NCI-H526 (cell line): Measurements from ENCODE around the gene FIZ1.
"Not testable (repeated sequence)": the region's sequence is repeated elsewhere in the genome, so short reads cannot be mapped to it uniquely, and the experiment has no call there.

Source experiments
- DNase-seq, 2 experiments: peaks; one replicate each; lab custom pipeline; 2025; lab: John Stamatoyannopoulos, UW

FIZ1 gene

GRCh38 chr19:55576746-55577145, 22.6 kb downstream of the FIZ1 start:
- DNase-seq: no peak

DNA sequence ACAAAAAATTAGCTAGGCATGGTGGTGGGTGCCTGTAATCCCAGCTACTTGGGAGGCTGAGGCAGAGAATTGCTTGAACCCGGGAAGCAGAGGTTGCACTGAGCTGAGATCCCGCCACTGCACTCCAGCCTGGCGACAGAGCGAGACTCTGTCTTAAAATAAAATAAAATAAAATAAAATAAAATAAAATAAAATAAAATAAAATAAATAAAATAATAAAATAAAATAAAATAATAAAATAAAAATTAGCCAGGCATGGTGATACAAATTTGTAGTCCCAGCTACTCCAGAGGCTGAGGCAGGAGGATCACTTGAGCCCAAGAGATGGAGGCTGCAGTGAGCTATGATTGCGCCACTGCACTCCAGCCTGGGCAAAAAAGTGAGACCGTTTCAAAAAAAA, 25.4 kb downstream of the FIZ1 start:
- not testable (repeated sequence) for DNase-seq

DNA sequence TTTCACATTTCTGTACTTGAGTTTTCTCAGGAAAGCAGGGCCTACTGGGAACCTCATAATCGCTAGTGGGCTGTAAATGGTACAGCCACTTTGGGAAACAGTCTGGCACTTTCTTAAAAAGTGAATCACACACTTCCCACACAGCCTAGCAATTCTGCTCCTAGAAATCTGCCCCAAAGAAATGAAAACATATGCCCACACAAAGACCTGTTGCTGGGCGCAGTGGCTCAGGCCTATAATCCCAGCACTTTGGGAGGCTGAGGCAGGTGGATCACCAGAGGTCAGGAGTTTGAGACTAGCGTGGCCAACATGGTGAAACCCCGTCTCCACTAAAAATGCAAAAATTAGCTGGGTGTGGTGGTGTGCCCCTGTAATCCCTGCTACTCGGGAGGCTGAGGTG, 29.8 kb downstream of the FIZ1 start:
- not testable (repeated sequence) for DNase-seq

DNA sequence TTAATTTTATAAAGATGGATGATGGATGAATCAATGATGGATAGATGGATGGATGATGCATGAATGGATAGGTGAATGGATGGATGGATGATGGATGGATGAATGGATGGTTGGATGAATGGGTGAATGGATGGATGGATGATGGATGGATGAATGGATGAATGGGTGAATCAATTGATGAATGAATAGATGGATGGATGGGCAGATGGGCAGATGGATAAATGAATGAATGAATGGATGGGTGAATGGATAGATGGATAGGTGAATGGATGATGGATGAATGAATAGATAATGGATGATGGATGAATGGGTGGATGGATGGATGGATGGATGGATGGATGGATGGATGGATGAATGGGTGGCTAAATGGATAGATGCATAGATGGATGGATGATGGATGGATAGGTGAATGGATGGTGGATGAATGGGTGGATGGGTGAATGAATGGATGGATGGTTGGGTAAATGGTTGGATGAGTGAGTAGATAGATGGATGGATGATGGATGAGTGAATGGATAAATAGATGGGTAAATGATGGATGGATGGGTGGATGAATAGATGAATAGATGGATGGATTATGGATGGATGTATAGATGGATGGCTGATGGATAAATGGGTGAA, 31.5 kb downstream of the FIZ1 start:
- DNase-seq: no peak

- DNase-seq: no peak
Measured at GRCh38 chr19:55566823-55567222, 32.5 kb downstream of the FIZ1 start.

DNA sequence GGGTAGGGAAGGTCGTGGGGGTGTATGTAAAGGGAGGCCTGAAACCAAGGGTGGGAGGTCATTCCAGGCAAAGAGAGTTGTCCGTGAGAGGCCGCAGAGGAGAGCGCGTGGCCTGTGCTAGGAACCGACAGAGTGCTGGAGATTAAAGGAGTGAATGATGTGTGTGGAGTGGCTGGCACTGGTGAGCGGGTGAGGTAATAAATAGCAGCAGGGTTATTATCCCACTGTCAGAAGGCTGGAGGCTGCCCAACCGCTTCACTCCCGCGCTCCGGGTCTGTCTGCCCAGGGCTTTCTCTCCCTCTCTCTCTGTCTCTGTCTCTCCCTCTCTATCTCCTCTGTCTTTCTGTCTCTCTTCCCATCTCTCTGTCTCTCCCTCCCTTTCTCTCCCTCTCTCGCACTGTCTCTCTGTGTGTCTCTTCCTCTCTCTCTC, 36.0 kb downstream of the FIZ1 start:
- DNase-seq: no peak

GRCh38 chr19:55559684-55560083, 39.6 kb downstream of the FIZ1 start:
- no peak for DNase-seq

DNA sequence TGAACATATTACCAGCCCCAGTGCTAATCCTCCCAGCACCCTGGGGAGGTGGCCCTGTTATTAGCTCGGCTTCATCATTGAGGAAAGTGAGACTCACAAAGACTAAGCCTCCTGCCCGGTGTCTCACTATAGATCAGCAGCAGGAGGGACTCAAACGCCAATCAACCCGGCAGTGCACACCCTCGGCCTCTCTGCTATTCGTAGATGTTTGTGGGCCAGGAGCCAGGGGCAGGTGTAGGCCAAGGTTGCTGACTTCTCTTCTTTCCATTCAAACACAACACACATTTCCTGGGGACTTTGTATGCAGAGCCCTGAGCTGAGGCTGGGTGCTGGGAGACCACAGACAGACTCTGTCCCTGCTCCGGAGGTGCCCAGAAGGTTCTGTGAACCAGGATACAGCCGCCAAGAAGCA, 44.6 kb downstream of the FIZ1 start:
- DNase-seq: no peak

GRCh38 chr19:55554302-55554701, 45.0 kb downstream of the FIZ1 start:
- no peak for DNase-seq

- no peak for DNase-seq
Measured at GRCh38 chr19:55553217-55554182, 45.8 kb downstream of the FIZ1 start.

DNA sequence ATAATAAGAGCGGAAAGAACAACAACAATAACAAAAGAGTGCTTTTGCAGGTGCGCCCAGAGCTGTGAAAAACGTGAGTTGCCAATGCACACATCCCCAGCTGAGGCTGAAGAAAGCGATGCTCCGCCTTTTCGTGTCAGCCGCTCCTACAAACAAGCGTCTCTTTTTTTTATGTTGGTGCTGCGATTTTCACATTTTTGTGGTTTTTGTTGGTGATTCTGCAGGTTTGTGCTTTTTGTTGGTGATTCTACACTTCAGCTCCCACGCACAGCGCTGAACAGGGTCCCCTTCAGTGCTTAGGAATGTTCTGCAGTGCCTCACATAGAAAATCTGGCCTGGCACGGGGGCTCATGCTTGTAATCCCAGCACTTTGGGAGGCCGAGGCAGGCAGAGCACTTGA, 46.7 kb downstream of the FIZ1 start:
- no peak for DNase-seq

DNA sequence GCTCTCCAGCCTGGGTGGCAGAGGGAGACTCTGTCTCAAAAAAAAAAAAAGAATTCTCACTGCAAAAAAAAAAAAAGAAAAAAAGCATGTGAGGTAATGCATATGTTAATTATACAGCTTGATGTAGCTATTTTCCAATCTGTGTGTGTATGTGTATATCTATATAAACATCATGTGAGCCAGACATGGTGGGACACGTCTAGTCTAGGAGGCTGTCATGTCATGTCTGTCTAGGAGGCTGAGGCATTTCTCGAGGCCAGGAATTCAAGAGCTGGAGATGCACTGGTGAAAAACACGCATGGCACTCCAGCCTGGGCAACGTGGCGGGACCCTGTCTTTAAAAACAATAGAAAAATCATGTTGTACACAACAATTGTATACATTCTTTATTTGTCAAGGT, 47.1 kb downstream of the FIZ1 start:
- DNase-seq: no peak

- DNase-seq: no peak
Measured at GRCh38 chr19:55550321-55550650, 49.0 kb downstream of the FIZ1 start.

- DNase-seq: peak in 1 of 2 experiments; percentile 35
Measured at GRCh38 chr19:55549500-55550320, 49.6 kb downstream of the FIZ1 start.

- no peak for DNase-seq
Measured at GRCh38 chr19:55546822-55547614, 52.3 kb downstream of the FIZ1 start.

DNA sequence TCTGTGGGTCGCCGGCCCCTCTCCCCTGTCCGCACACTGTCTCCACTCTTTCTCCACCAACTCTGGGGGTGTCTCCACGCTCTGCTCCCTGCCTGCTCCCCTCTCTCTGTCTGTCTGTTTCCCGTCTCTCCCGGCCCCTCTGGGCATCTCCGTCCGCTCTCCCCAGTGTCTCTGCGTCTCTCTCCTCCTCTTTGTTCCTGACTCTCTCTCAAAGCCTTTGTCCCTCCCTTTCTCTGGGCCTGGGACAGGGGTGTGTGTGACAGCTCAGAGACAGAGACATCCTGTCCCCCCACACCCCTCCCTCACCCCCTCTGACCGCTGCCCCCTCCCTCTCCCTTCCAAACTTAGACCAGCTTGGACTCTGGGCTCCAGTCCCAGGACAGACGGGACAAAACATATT, 53.3 kb downstream of the FIZ1 start:
- no peak for DNase-seq

GRCh38 chr19:55545443-55545842, 53.9 kb downstream of the FIZ1 start, which contains the start of gene SBK3:
Gene SBK3 (minus strand): TSS chr19:55545543. CDS start chr19:55545543, 0 bp downstream.
- DNase-seq: no peak

DNA sequence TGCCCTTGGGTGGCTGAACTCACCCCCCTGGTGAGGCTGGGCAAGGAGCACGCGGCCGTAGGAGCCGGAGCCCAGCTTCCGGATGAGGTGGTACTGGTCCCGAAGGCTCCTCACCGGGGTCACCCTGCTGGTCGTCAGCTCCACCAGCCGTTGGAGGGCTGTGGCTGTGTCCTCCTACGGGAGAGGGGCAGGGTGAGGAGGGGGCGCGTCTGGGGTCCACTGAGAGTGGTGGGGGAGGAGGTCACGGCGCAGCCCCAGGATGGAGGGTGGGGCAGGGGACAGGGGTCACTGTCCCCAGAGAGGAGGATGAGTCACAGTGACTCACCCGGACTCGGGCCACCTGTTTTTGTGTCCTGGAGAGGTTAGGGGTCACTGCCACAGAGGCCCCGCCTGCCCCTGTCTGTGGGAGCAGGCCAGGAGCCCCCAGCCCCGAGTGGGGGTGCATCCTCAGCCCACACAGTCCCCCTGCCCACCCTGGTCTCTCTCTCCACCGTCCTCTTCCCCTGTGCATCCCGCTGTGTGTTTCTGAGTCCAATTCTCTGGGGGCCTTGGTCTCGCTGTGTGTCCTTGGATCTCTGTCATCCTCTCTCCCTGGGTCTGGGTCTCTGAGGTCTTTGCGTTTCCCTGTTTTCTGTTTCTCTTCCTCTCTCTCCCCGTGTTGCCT, 54.4 kb downstream of the FIZ1 start:
- DNase-seq: no peak

DNA sequence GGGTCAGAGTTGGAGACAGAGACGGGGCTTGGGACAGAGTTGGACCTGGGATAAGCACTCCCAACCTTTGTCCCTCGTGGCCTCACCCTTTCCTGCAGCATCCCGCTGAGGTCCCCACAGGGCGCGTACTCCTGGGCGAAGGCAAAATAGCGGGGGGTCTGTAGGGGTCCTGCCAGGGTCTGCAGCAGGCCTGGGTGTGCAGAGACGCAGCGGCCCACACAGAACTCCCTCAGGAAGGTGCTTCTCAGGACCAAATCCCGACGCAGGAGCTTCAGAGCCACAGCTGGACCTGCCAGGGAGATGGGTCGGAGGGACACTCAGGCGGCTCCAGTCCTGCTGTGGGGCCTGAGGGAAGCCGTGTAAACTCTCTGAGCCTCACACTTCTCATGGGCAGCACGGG, 55.3 kb downstream of the FIZ1 start:
- no peak for DNase-seq

DNA sequence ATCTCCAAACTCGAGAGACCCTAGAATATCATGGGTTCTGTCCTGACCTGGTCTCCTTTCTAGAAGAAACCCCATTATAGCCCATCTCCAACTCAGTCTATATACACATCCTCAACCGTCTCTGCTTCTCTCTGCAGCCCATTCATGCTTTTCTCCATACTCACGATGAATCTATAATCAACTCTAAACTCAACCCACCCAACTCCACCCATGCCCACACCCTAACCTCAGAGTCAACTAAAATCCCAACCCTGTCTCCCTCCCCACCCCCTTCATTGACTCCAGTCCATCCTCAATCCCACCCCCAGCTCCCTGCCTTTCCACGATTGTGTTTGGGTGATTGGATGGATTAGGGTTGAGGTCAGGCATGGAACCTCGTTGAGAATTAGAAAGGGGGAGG, 55.8 kb downstream of the FIZ1 start:
- no peak for DNase-seq

DNA sequence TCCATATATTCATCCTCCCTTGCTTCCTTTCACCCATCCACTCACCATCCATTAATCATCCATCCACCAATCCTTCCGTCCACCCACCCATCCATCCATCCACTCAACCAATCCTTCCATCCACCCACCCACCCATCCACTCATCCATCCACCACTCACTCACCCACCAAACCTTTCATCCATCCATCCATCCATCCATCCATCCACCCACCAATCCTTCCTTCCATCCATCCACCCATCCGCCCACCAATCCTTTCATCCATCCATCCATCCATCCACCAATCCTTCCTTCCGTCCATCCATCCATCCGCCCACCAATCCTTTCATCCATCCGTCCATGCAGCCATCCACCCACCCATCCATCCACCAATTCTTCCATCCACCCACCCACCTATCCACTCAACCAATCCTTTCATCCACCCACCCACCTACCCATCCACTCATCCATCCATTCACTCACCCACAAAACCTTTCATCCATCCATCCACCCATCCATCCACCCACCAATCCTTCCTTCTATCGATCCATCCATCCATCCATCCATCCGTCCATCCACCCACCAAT, 56.9 kb downstream of the FIZ1 start:
- DNase-seq: no peak
